GM19240 (cell line): ENCODE data around the gene SGTA.

ENCODE experiments used
- DNase-seq: peaks from one replicate; pipeline ENCODE4 v3.0.0; 2011; ENCODE audit warnings: low spot score; ENCODE audit not compliant: insufficient read length

The SGTA gene

DNA sequence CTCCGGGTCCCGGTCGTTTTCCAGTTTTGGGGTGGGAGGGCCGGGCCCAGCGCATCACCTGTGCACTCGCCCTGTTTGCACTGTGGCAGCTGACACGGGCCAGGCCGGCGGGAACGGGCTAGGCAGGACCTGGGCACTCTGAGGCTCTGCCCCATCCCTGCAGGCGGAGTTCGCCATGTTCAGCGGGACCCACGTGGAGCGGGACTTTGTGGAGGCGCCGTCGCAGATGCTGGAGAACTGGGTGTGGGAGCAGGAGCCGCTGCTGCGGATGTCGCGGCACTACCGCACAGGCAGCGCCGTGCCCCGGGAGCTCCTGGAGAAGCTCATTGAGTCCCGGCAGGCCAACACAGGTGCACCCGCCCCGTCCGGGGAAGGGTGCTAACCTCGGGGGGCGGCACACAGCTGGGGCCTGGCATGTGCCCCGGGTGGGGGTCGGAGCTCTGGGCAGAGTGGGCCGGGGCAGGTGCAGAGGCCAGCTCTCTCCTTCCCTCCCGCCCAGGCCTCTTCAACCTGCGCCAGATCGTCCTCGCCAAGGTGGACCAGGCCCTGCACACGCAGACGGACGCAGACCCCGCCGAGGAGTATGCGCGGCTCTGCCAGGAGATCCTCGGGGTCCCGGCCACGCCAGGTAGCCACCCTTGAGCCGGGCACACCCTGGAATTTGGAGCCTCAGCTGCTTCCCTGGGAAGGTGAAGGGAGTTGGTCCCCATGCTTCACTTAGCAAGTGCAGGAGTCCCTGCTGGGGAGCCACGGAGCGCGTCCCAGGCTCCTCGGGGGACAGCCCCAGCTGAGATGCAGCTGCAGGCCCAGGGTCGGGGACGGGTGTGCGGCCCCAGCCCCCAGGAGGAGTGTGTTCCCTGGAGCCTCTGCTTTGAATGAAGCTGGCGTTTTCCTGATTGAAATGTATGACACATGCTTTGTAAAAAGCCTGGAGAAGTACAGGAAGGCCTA lies 27.3 kb upstream of the SGTA start:
- DNase-seq: no peak

DNA sequence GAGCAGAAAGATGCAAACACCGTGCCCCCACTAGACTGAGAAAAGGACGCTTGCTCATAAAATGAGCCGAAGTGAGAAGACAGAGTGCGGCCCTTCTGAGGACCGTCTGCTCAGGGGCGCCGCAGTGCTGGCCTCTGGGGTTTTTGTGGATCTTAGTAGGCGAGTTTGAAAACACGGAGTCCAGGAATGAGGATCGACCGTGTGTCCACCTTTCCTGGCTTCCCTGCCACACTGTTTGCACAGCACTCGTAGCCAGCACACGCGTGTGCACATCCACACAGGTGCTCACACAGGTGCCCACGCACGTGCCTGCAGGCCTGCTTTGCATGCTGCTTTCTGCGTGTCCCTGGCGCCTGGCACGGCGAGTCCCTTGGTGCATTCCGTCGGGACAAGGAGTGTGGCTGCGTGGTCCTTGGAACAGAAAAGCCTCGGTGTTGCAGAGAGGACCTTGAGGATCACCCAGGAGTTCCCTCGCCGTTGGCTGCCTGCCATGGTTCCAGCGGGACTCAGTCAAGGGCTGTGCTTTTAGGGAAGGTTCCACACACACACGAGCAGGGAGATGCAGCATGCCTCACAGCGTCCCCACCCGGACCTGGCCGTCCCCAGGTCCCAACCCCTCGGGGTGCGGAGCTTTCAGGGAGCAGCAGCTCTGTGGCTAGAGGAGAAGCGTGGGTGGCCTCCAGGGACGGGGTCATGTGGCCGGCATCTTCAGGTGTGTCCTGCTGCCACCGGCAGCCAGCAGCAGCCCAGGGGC lies 26.5 kb upstream of the SGTA start:
- no peak for DNase-seq

DNA sequence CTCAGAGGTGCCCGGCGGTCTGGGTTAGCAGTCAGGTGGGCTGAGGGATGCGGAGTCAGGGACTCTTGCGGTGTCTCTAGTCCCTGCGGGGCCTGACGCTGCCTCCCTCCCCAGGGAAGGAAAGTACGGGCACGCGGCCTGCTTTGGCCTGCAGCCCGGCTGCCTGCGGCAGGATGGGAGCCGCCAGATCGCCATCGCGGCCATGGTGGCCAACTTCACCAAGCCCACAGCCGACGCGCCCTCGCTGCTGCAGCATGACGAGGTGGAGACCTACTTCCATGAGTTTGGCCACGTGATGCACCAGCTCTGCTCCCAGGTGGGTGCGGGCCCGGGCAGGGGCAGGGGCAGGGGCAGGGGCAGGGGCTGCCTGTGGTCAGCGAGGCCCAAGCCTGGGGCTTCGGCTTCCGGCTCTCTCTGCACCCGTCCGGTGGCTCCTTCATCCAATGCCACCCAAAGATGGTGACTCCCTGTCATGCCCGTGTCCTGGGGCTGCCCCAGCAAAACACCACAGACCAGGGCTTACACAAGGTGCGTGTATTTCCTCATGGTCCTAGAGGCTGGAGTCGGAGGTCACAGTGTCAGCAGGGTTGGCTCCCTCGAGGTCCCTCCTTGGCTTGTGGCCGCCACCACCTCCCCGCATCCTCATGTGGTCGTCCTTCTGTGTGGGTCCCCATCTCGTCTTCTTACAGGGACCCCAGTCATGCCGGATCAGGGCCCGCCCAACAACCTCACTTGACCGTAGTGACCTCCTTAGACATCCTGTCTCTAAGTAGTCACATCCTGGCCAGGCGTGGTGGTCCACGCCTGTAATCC lies 25.3 kb upstream of the SGTA start:
- no peak for DNase-seq

- DNase-seq: no peak
Measured at GRCh38 chr19:2807379-2808128, 24.5 kb upstream of the SGTA start.

DNA sequence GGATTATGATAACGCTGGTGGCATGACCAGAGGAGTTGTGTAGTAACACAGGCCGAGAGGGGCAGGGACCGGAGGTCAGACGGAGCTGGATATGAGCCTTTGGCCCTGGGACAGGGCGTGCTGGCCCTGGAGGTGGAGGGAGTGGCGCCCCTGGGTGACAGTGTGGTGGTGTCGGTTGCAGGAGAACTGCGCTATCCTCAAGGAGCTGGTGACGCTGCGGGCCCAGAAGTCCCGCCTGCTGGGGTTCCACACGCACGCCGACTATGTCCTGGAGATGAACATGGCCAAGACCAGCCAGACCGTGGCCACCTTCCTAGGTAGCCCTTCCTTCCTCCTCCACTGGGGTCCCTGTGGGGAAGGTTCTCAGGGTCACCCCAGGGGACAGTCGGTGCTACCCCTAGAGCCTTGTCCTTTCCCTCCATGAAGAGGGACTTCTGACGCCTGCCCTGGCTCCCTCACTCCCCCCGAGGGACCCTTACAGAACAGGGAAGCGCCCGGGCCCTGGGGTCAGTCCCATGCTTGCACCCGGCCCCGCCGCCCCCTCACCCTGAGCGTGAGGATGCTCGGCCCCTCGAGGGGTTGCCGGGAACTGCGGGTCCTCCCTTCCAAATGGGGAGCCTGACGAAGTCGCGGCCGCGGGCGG lies 23.8 kb upstream of the SGTA start:
- no peak for DNase-seq

GRCh38 chr19:2805991-2806649 lies 23.0 kb upstream of the SGTA start:
- DNase-seq: no peak

- DNase-seq: no peak
Measured at GRCh38 chr19:2805261-2805900, 22.3 kb upstream of the SGTA start.

GRCh38 chr19:2804156-2805004 lies 21.3 kb upstream of the SGTA start:
- no peak for DNase-seq

GRCh38 chr19:2803486-2804155 lies 20.5 kb upstream of the SGTA start:
- no peak for DNase-seq

GRCh38 chr19:2802826-2803225 lies 19.8 kb upstream of the SGTA start:
- DNase-seq: no peak

- no peak for DNase-seq
Measured at GRCh38 chr19:2800506-2800905, 17.4 kb upstream of the SGTA start.

- no peak for DNase-seq
Measured at GRCh38 chr19:2799273-2800020, 16.4 kb upstream of the SGTA start.

DNA sequence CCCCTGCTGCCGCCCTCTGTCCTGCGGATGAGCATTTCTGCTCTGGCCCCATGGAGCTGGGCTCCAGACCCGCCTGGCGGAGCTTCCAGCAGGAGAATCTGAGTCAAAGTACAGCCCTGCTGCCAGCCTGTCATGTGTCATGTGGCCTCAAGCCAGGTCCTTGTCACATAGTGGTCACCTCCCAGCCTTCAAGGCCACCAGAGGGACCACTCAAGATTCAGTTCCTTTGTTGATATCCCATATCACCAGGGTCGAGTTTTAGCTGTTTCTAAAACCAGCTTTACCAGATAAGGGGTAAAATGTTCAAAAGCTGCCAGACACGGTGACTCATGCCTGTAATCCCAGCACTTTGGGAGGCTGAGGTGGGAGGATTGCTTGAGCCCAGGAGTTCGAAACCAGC lies 15.7 kb upstream of the SGTA start:
- DNase-seq: no peak

GRCh38 chr19:2798158-2798685 lies 15.1 kb upstream of the SGTA start:
- DNase-seq: no peak

GRCh38 chr19:2797280-2797679 lies 14.2 kb upstream of the SGTA start:
- no peak for DNase-seq

DNA sequence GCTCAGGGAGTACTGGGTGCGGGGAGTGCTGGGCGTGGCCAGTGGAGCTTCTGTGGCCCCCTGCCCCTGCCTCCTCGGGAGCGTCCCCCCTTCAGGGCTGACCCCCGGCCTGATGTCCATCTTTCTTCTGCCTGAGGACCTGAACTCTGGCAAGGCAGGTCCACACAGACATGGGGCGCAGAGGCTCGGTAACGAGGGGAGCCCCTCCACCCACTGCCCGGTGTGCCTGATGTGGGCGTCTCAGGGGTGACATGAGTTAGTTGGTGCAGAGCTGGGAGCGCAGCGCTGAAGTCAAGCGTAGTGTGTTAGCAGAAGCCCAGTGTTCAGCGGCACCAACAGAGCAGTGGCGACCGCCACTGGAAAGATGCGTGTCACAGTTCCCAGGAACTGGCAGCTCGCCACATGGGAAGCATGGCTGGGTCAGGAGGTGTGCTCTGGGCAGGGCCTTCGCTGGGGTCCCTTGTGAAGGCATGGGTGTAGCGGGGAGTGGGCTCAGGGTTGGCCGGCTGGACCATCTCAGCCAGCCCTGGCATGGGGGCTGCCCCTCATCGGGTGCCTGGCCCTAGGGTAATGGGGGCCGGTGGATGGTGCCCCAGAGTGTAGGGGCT lies 13.7 kb upstream of the SGTA start:
- DNase-seq: no peak
